Measurements from ENCODE around the gene RGS18.

GRCh38 chr1:192183788-192184187 lies 25.5 kb downstream of the RGS18 start:
- TF ChIP-seq CTCF (IDR thresholded peaks at IDR 0.05) (no peak), POLR2A (IDR thresholded peaks at IDR 0.05) (no peak), POLR2AphosphoS5 (IDR thresholded peaks at IDR 0.05) (no peak)
